ENCODE data around the gene CFAP206.

GRCh38 chr6:87420360-87420759 lies 12.6 kb downstream of the CFAP206 start:
- TF ChIP-seq SUPT20H (IDR thresholded peaks at IDR 0.05; ENCODE audit: borderline replicate concordance, control insufficient read depth, low read depth, low read length) (no peak), POLR2AphosphoS5 (IDR thresholded peaks at IDR 0.05; ENCODE audit: low read length) (no peak), TCF12 (IDR thresholded peaks at IDR 0.05; ENCODE audit: low read depth, low read length) (no peak)
